HepG2 (cell line): ENCODE data around the gene OR1F1. TPM values are rescaled to one million over a fixed set of nuclear protein-coding genes. Genes with fewer than 3 reads are reported as not detected.

ENCODE experiments used
- DRAP1 ChIP-seq: IDR thresholded peaks from 2 replicates; pipeline ENCODE4 v1.6.1; 2016; ENCODE audit warnings: missing genetic modification reagents, missing compliant biosample characterization
- HMG20B ChIP-seq: conservative IDR thresholded peaks from 2 replicates; pipeline ENCODE4 v1.6.1; 2016; ENCODE audit warnings: missing genetic modification reagents, missing compliant biosample characterization
- HOXA9 ChIP-seq: sonication (generic); formaldehyde crosslinking; IDR thresholded peaks from 2 replicates; pipeline ENCODE4 v1.8.1; 2022; ENCODE audit warnings: missing genetic modification reagents, mild to moderate bottlenecking, moderate library complexity, borderline replicate concordance
- KMT2A ChIP-seq: sonication (generic); formaldehyde crosslinking; IDR thresholded peaks from 2 replicates; pipeline ENCODE4 v1.4.0; 2020; ENCODE audit warnings: missing genetic modification reagents
- MTA3 ChIP-seq: sonication (generic); formaldehyde crosslinking; IDR thresholded peaks from 2 replicates; pipeline ENCODE4 v1.4.0; 2020; ENCODE audit warnings: missing genetic modification reagents
- SPEN ChIP-seq: sonication (generic); formaldehyde crosslinking; IDR thresholded peaks from 2 replicates; pipeline ENCODE4 v1.5.1; 2020; ENCODE audit warnings: low read depth, mild to moderate bottlenecking, missing genetic modification reagents
- STAG1 ChIP-seq: sonication (generic); formaldehyde crosslinking; IDR thresholded peaks from 2 replicates; pipeline ENCODE4 v1.4.0; 2020; ENCODE audit warnings: missing genetic modification reagents
- TFAP4 ChIP-seq: sonication (generic); IDR thresholded peaks from 2 replicates; pipeline ENCODE4 v1.6.1; 2016; ENCODE audit warnings: low read depth, borderline replicate concordance
- ZBTB3 ChIP-seq: sonication (generic); formaldehyde crosslinking; IDR thresholded peaks from 2 replicates; pipeline ENCODE4 v1.4.0; 2020; ENCODE audit warnings: low read depth, mild to moderate bottlenecking, moderate library complexity, missing genetic modification reagents, borderline replicate concordance
- ZFP1 ChIP-seq: IDR thresholded peaks from 2 replicates; pipeline ENCODE4 v1.6.1; 2016
- ZFY ChIP-seq: sonication (generic); formaldehyde crosslinking; IDR thresholded peaks from 2 replicates; pipeline ENCODE4 v1.4.0; 2020; ENCODE audit warnings: missing genetic modification reagents
- ZMAT5 ChIP-seq: sonication (generic); formaldehyde crosslinking; IDR thresholded peaks from 2 replicates; pipeline ENCODE4 v1.5.0; 2020; ENCODE audit warnings: mild to moderate bottlenecking, low read depth, missing genetic modification reagents, borderline replicate concordance
- ZNF138 ChIP-seq: sonication (generic); formaldehyde crosslinking; IDR thresholded peaks from 2 replicates; pipeline ENCODE4 v1.5.0; 2020; ENCODE audit warnings: mild to moderate bottlenecking, low read depth, missing genetic modification reagents
- ZNF180 ChIP-seq: sonication (generic); formaldehyde crosslinking; IDR thresholded peaks from 2 replicates; pipeline ENCODE4 v1.4.0; 2020; ENCODE audit warnings: low read depth, missing genetic modification reagents, borderline replicate concordance
- ZNF333 ChIP-seq: sonication (generic); formaldehyde crosslinking; IDR thresholded peaks from 2 replicates; pipeline ENCODE4 v1.4.0; 2020; ENCODE audit warnings: mild to moderate bottlenecking, missing genetic modification reagents, borderline replicate concordance
- ZNF431 ChIP-seq: sonication (generic); formaldehyde crosslinking; IDR thresholded peaks from 2 replicates; pipeline ENCODE4 v1.9.0; 2022; ENCODE audit warnings: missing genetic modification reagents, low read depth, mild to moderate bottlenecking, borderline replicate concordance
- ZNF468 ChIP-seq: sonication (generic); formaldehyde crosslinking; IDR thresholded peaks from 2 replicates; pipeline ENCODE4 v1.8.0; 2022; ENCODE audit warnings: mild to moderate bottlenecking, moderate library complexity, missing genetic modification reagents
- ZNF513 ChIP-seq: sonication (generic); formaldehyde crosslinking; conservative IDR thresholded peaks from 2 replicates; pipeline ENCODE4 v1.5.0; 2020; ENCODE audit warnings: missing genetic modification reagents
- ZNF839 ChIP-seq: sonication (generic); formaldehyde crosslinking; IDR thresholded peaks from 2 replicates; pipeline ENCODE4 v1.4.0; 2020; ENCODE audit warnings: missing genetic modification reagents, mild to moderate bottlenecking, borderline replicate concordance
- ZSCAN9 ChIP-seq: IDR thresholded peaks from 2 replicates; pipeline ENCODE4 v1.6.1; 2016; ENCODE audit warnings: borderline replicate concordance
- polyA plus RNA-seq, 8 experiments: library from polyadenylated mRNA; depleted of rRNA in 3 of 8; stranded (reverse) in 7 of 8; unstranded in 1 of 8; fragments of >200 nt; fragmentation: Illumina TruSeq in 4 of 8; extraction: Trizol in 4 of 8; gene quantifications; 2 replicates each; pipeline versions ENCODE4 v1.2.1 to v1.2.3, GENCODE V29; 2011 to 2016; ENCODE audit warnings: low read depth in 4 of 8, missing spikeins in 1 of 8, mixed read lengths in 1 of 8; ENCODE audit not compliant: insufficient read depth in 1 of 8
- total RNA-seq, 5 experiments: library from RNA; depleted of rRNA; stranded (reverse); fragments of >200 nt; fragmentation: Illumina TruSeq; extraction: Trizol; gene quantifications; 2 replicates each; pipeline ENCODE4 v1.2.3, GENCODE V29; 2016; ENCODE audit warnings: low read depth in 1 of 5
- TF ChIP-seq, protein P1 (sequence below): IDR thresholded peaks from 2 replicates; pipeline ENCODE4 v1.6.1; 2016; ENCODE audit warnings: low read depth, borderline replicate concordance
- TF ChIP-seq, protein P2 (sequence below): sonication (generic); formaldehyde crosslinking; IDR thresholded peaks from 2 replicates; pipeline ENCODE4 v1.4.0; 2020; ENCODE audit warnings: missing genetic modification reagents, mild to moderate bottlenecking, borderline replicate concordance
- TF ChIP-seq, protein P3 (sequence below): sonication (generic); formaldehyde crosslinking; IDR thresholded peaks from 2 replicates; pipeline ENCODE4 v1.4.0; 2020; ENCODE audit warnings: mild to moderate bottlenecking, missing genetic modification reagents

Gene OR1F1
- total and polyA plus RNA-seq, 2 of the 13 experiments (the other 11 are each of a cell fraction or from before 2014, with no cell fraction given), result 0.90 TPM; not detected in 1

DNA sequence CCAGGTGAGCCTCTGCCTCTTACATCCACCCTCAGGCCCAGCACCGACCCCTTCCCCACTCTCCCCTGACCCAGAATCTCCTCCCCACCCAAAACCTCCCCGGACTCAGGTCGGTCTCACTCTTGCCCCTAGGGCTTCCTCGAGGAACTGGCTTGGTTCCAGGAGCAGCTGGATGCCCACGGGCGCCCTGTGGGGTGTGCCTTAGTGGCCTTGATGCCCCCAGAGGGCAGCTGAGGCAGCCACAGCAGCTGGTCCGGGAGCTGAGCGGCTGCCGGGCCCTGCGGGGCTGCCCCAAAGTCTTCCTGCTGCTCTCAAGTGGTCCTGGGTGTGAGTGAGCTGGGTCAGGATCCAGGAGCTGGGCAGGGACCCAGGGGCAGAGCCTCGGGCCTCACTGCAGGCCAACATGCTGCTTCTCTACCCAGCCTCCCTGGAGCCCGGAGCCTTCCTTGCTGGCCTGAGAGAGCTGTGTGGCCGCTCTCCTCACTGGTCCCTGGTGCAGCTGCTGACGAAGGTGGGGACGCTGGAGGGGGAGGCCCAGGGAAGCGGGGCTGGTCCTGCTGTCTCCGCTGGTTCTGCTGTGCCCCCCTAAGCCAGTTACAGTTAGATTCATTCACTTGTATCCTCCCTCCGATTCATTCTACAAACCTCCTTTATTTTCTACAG lies 43.6 kb upstream of the OR1F1 start (continued):
- TF ChIP-seq TFAP4 (no peak), DRAP1 (CRISPR knock-in tag) (0 out of 2 replicates have a peak, but pooled peaks have one; percentile 6), KMT2A (CRISPR knock-in tag) (no peak), ZMAT5 (CRISPR knock-in tag) (no peak), STAG1 (CRISPR knock-in tag) (no peak), ZNF513 (CRISPR knock-in tag) (no peak), ZNF138 (CRISPR knock-in tag) (no peak), MTA3 (no peak), ZNF431 (CRISPR knock-in tag) (no peak), ZNF839 (CRISPR knock-in tag) (no peak), ZFY (CRISPR knock-in tag) (no peak; the same call in 1 of the 2 replicates), SPEN (CRISPR knock-in tag) (no peak), HMG20B (CRISPR knock-in tag) (no peak), ZNF180 (CRISPR knock-in tag) (no peak), ZNF333 (CRISPR knock-in tag) (no peak), ZFP1 (CRISPR knock-in tag) (no peak), ZSCAN9 (CRISPR knock-in tag) (no peak), ZNF468 (CRISPR knock-in tag) (no peak), HOXA9 (CRISPR knock-in tag) (no peak), ZBTB3 (CRISPR knock-in tag) (no peak)
- TF ChIP-seq, protein P1, sequence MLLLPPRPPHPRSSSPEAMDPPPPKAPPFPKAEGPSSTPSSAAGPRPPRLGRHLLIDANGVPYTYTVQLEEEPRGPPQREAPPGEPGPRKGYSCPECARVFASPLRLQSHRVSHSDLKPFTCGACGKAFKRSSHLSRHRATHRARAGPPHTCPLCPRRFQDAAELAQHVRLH (CRISPR knock-in tag), result no peak
- TF ChIP-seq, protein P2, sequence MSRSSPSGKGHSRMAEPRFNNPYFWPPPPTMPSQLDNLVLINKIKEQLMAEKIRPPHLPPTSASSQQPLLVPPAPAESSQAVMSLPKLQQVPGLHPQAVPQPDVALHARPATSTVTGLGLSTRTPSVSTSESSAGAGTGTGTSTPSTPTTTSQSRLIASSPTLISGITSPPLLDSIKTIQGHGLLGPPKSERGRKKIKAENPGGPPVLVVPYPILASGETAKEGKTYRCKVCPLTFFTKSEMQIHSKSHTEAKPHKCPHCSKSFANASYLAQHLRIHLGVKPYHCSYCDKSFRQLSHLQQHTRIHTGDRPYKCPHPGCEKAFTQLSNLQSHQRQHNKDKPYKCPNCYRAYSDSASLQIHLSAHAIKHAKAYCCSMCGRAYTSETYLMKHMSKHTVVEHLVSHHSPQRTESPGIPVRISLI, result no peak
- TF ChIP-seq, protein P3, sequence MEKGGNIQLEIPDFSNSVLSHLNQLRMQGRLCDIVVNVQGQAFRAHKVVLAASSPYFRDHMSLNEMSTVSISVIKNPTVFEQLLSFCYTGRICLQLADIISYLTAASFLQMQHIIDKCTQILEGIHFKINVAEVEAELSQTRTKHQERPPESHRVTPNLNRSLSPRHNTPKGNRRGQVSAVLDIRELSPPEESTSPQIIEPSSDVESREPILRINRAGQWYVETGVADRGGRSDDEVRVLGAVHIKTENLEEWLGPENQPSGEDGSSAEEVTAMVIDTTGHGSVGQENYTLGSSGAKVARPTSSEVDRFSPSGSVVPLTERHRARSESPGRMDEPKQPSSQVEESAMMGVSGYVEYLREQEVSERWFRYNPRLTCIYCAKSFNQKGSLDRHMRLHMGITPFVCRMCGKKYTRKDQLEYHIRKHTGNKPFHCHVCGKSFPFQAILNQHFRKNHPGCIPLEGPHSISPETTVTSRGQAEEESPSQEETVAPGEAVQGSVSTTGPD (CRISPR knock-in tag), result no peak
